Activated naive CD8-positive, alpha-beta T cell treated with anti-CD3 and anti-CD28 coated beads, Interleukin-2, amount 50 U/mL, for 24 hours (primary cell): ENCODE results near the gene FAM118A.
"Not testable (repeated sequence)": the region's sequence is repeated elsewhere in the genome, so short reads cannot be mapped to it uniquely, and the experiment has no call there.

Source experiments
- ATAC-seq: fragments of 150-1000 bp; cut with Tn5 transposase; one replicate; pipeline ENCODE4 v1.10.0; 2021
- DNase-seq: peaks from one replicate; pipeline ENCODE4 v3.0.0; 2021
- H3K27ac Mint-ChIP-seq: one replicate; pipeline ENCODE4 v1.8.0; 2021; ENCODE audit warnings: mild to moderate bottlenecking, mixed read lengths
- H3K27me3 Mint-ChIP-seq: one replicate; pipeline ENCODE4 v1.8.0; 2021; ENCODE audit warnings: mixed read lengths
- H3K36me3 Mint-ChIP-seq: one replicate; pipeline ENCODE4 v1.8.0; 2021; ENCODE audit warnings: low read depth, mixed read lengths
- H3K4me1 Mint-ChIP-seq: one replicate; pipeline ENCODE4 v1.8.0; 2021; ENCODE audit warnings: mixed read lengths
- H3K4me3 Mint-ChIP-seq: one replicate; pipeline ENCODE4 v1.8.0; 2021; ENCODE audit warnings: mild to moderate bottlenecking, moderate library complexity, mixed read lengths
- H3K9me3 Mint-ChIP-seq: one replicate; pipeline ENCODE4 v1.8.0; 2021; ENCODE audit warnings: mixed read lengths

Gene FAM118A

GRCh38 chr22:45309422-45310227, at the start of gene FAM118A:
FAM118A (plus strand) TSS chr22:45309934; CDS start chr22:45322380, 12,446 bp downstream.
- Mint-ChIP-seq H3K27me3 (no peaks in the 10 kb centered on the region), H3K4me1 (peaks cover 48% of the 10 kb centered on the region), H3K27ac (peak within 1 kb of the TSS; percentile 94), H3K4me3 (peak within 1 kb of the TSS; percentile 87), H3K9me3 (no peaks in the 10 kb centered on the region), H3K36me3 (peaks cover 2% of the 10 kb centered on the region)
- ATAC-seq (peak; percentile 80), DNase-seq (peak; percentile 98)

- H3K4me3 Mint-ChIP-seq, DNase-seq, H3K9me3 Mint-ChIP-seq, H3K27ac Mint-ChIP-seq, H3K36me3 Mint-ChIP-seq, H3K27me3 Mint-ChIP-seq, ATAC-seq: not testable (repeated sequence)
- H3K4me1 Mint-ChIP-seq, result peaks cover 19% of the 10 kb centered on the region
Measured at GRCh38 chr22:45260395-45260759, 49.4 kb upstream of the FAM118A start.

- peaks cover 4% of the 10 kb centered on the region for H3K27me3 Mint-ChIP-seq
- H3K27ac Mint-ChIP-seq, result no peak overlapping the region
- H3K36me3 Mint-ChIP-seq, result no peaks in the 10 kb centered on the region
- peaks cover 13% of the 10 kb centered on the region for H3K4me1 Mint-ChIP-seq
- no peak overlapping the region for H3K4me3 Mint-ChIP-seq
- H3K9me3 Mint-ChIP-seq, result no peaks in the 10 kb centered on the region
- DNase-seq (no peak), ATAC-seq (no peak)
Measured at GRCh38 chr22:45261407-45262088, 48.2 kb upstream of the FAM118A start.

- no peak for ATAC-seq
- peaks cover 4% of the 10 kb centered on the region for H3K27me3 Mint-ChIP-seq
- DNase-seq, result no peak
- no peak overlapping the region for H3K4me3 Mint-ChIP-seq
- no peaks in the 10 kb centered on the region for H3K9me3 Mint-ChIP-seq
- peaks cover 13% of the 10 kb centered on the region for H3K4me1 Mint-ChIP-seq
- H3K27ac Mint-ChIP-seq, result no peak overlapping the region
- no peaks in the 10 kb centered on the region for H3K36me3 Mint-ChIP-seq
Measured at GRCh38 chr22:45262195-45262930, 47.4 kb upstream of the FAM118A start.

GRCh38 chr22:45262931-45263462, 46.7 kb upstream of the FAM118A start:
- Mint-ChIP-seq H3K4me3 (no peak overlapping the region), H3K9me3 (no peaks in the 10 kb centered on the region), H3K27ac (no peak overlapping the region), H3K4me1 (peaks cover 13% of the 10 kb centered on the region), H3K36me3 (no peaks in the 10 kb centered on the region), H3K27me3 (peaks cover 4% of the 10 kb centered on the region)
- no peak for DNase-seq
- peak; percentile 7 for ATAC-seq

GRCh38 chr22:45263463-45264269, 46.1 kb upstream of the FAM118A start:
- Mint-ChIP-seq H3K4me3 (no peak overlapping the region), H3K9me3 (no peaks in the 10 kb centered on the region), H3K27ac (no peak overlapping the region), H3K27me3 (peaks cover 4% of the 10 kb centered on the region), H3K4me1 (peaks cover 15% of the 10 kb centered on the region), H3K36me3 (no peaks in the 10 kb centered on the region)
- ATAC-seq, result peak; percentile 59
- peak; percentile 38 for DNase-seq

- no peak for DNase-seq
- Mint-ChIP-seq H3K9me3 (no peaks in the 10 kb centered on the region), H3K4me3 (no peak overlapping the region), H3K36me3 (no peaks in the 10 kb centered on the region), H3K27me3 (peaks cover 17% of the 10 kb centered on the region), H3K4me1 (peaks cover 26% of the 10 kb centered on the region), H3K27ac (no peak overlapping the region)
- ATAC-seq, result no peak
Measured at GRCh38 chr22:45265535-45265934, 44.2 kb upstream of the FAM118A start.

GRCh38 chr22:45268167-45268957, 41.4 kb upstream of the FAM118A start:
- Mint-ChIP-seq H3K4me3 (peak overlapping the region; percentile 68), H3K36me3 (no peaks in the 10 kb centered on the region), H3K9me3 (no peaks in the 10 kb centered on the region), H3K27me3 (peaks cover 22% of the 10 kb centered on the region), H3K4me1 (peaks cover 20% of the 10 kb centered on the region), H3K27ac (no peak overlapping the region)
- no peak for ATAC-seq
- no peak for DNase-seq

GRCh38 chr22:45268958-45269844, 40.5 kb upstream of the FAM118A start:
- Mint-ChIP-seq H3K4me3 (peak overlapping the region; percentile 72), H3K4me1 (peaks cover 13% of the 10 kb centered on the region), H3K36me3 (no peaks in the 10 kb centered on the region), H3K27me3 (peaks cover 17% of the 10 kb centered on the region), H3K27ac (no peak overlapping the region), H3K9me3 (no peaks in the 10 kb centered on the region)
- ATAC-seq, result peak; percentile 76
- DNase-seq, result peak; percentile 89

GRCh38 chr22:45270095-45271020, 39.4 kb upstream of the FAM118A start:
- H3K36me3 Mint-ChIP-seq, result no peaks in the 10 kb centered on the region
- ATAC-seq (no peak), DNase-seq (no peak)
- peak overlapping the region; percentile 22 for H3K4me3 Mint-ChIP-seq
- H3K9me3 Mint-ChIP-seq, result no peaks in the 10 kb centered on the region
- peaks cover 13% of the 10 kb centered on the region for H3K4me1 Mint-ChIP-seq
- no peak overlapping the region for H3K27ac Mint-ChIP-seq
- peaks cover 17% of the 10 kb centered on the region for H3K27me3 Mint-ChIP-seq

- peaks cover 13% of the 10 kb centered on the region for H3K4me1 Mint-ChIP-seq
- H3K36me3 Mint-ChIP-seq, result no peaks in the 10 kb centered on the region
- no peak overlapping the region for H3K4me3 Mint-ChIP-seq
- peaks cover 19% of the 10 kb centered on the region for H3K27me3 Mint-ChIP-seq
- no peaks in the 10 kb centered on the region for H3K9me3 Mint-ChIP-seq
- ATAC-seq (no peak), DNase-seq (no peak)
- H3K27ac Mint-ChIP-seq, result no peak overlapping the region
Measured at GRCh38 chr22:45271667-45272201, 38.0 kb upstream of the FAM118A start.

GRCh38 chr22:45272498-45272897, 37.2 kb upstream of the FAM118A start:
- Mint-ChIP-seq H3K4me3 (no peak overlapping the region), H3K36me3 (no peaks in the 10 kb centered on the region), H3K4me1 (peaks cover 13% of the 10 kb centered on the region), H3K27ac (no peak overlapping the region), H3K27me3 (peaks cover 19% of the 10 kb centered on the region), H3K9me3 (no peaks in the 10 kb centered on the region)
- DNase-seq, result no peak
- no peak for ATAC-seq
